ENCODE results near the gene RRAD.

The RRAD gene

DNA sequence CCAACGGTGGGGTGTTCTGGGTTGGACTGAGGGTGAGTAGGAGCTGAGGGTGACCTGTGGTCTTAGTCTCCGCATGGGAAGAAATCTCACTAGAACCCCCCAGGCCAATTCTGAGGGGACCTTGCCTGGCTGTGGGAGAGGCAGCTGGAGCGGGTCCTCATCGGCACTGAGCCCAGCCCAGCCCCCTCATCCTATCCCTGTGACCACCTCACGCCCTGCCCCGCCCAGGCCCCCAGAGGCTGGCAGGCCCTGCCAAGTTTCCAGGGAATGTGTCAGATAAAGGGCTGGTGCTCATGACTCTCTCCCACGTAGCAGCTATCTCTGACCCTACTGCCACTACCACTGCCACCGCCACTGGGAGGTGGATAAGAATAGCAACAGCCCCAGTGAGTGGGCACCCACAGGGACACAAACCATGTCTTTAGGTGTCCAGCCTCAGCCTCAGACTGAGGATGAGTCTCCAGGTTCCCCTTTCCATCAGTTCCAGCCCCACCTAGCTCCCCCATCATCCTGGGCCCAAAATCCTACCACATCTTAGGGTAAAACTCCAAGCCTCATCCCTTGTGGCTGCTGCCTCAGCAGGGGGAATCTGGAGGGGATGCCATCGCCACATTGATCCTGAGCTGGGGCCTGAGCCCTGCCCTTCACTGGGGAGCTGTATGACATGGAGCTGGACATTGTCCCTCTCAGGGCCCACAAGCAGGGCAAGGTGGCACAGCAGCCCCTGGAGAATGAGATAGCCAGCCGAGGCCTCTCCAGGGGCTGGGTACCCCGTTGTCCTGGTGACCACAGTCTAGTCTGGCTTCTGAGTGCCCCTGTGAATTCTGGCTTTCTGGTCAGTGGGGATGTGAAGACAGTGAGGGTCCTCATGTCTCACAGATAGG lies 21.5 kb downstream of the RRAD start:
- H3K4me3 ChIP-seq (ENCODE audit: low read depth, low read length) = no peak overlapping the region
- TF ChIP-seq, protein P1, sequence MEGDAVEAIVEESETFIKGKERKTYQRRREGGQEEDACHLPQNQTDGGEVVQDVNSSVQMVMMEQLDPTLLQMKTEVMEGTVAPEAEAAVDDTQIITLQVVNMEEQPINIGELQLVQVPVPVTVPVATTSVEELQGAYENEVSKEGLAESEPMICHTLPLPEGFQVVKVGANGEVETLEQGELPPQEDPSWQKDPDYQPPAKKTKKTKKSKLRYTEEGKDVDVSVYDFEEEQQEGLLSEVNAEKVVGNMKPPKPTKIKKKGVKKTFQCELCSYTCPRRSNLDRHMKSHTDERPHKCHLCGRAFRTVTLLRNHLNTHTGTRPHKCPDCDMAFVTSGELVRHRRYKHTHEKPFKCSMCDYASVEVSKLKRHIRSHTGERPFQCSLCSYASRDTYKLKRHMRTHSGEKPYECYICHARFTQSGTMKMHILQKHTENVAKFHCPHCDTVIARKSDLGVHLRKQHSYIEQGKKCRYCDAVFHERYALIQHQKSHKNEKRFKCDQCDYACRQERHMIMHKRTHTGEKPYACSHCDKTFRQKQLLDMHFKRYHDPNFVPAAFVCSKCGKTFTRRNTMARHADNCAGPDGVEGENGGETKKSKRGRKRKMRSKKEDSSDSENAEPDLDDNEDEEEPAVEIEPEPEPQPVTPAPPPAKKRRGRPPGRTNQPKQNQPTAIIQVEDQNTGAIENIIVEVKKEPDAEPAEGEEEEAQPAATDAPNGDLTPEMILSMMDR (IDR thresholded peaks at IDR 0.05; ENCODE audit: control insufficient read depth, extremely low read depth, insufficient read depth) = no peak
- no peak for DNase-seq (ENCODE audit: low read depth)

DNA sequence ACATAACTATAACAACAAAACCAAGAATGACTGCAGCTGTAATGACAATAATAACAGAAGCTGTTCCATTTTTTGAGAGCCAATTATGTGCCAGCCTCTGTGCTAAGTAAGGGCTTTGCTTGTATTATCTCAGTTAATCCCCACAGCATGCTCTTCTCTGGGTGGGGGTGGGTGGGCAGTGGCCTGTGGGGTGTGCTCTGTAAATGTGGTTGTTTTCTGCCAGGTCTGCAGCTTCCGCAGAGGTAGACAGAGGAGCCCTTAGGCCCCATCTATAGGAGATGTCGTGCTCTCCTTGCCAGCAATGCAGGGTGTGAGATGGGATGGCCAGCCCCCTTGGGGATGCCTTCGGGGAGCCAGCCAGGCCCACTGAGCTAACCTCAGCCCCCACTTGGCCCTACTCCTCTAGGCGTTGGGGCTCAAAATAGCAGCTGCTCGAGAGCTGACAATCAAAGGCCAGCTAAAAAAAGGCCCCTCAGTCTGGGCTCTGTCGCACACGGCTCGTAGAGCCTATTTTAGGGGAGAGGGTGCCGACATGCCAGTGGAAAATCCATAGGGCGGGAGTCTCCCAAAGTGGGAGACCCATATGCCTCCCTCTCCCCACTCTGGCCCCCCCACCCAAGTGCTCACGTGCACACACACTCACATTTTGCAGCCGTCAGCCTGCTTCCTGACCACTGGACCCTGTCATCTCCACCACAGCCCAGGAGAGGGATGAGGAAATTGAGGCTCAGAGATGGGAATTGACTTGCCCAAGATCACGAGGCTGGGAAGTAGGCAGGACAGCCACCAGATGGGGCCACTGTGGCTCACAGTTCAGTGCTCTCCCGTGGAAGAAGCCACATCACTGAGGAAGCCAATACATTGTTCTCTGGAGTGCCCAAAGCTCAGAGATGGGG lies 22.4 kb downstream of the RRAD start:
- no peak for DNase-seq (ENCODE audit: low read depth)
- no peak overlapping the region for H3K4me3 ChIP-seq (ENCODE audit: low read depth, low read length)
- TF ChIP-seq, protein P1 (IDR thresholded peaks at IDR 0.05; ENCODE audit: control insufficient read depth, extremely low read depth, insufficient read depth) = no peak

DNA sequence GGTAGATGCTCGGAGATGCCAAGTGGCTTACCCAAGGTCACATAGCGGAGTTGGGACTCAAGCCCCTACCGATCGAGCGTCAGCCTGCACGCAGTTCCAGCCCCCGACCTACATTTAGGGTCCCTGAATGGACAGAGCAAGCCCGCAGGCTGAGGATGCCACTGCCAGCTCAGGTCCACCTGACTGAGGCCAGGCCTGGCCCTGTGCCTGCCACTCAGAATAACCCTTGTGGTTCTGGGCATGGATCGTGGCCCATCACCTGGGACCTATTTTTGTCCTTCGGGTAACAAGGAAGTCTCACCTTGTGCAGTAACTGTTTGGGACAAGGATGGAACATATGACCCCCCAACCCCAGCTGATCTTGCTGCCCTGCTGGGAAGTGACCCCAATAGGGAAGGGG lies 23.7 kb downstream of the RRAD start:
- H3K4me3 ChIP-seq (ENCODE audit: low read depth, low read length) = no peak overlapping the region
- TF ChIP-seq, protein P1 (IDR thresholded peaks at IDR 0.05; ENCODE audit: control insufficient read depth, extremely low read depth, insufficient read depth) = no peak
- no peak for DNase-seq (ENCODE audit: low read depth)

GRCh38 chr16:66900721-66901441 lies 24.5 kb downstream of the RRAD start:
- TF ChIP-seq, protein P1 (IDR thresholded peaks at IDR 0.05; ENCODE audit: control insufficient read depth, extremely low read depth, insufficient read depth) = no peak
- no peak overlapping the region for H3K4me3 ChIP-seq (ENCODE audit: low read depth, low read length)
- DNase-seq (ENCODE audit: low read depth) = no peak

DNA sequence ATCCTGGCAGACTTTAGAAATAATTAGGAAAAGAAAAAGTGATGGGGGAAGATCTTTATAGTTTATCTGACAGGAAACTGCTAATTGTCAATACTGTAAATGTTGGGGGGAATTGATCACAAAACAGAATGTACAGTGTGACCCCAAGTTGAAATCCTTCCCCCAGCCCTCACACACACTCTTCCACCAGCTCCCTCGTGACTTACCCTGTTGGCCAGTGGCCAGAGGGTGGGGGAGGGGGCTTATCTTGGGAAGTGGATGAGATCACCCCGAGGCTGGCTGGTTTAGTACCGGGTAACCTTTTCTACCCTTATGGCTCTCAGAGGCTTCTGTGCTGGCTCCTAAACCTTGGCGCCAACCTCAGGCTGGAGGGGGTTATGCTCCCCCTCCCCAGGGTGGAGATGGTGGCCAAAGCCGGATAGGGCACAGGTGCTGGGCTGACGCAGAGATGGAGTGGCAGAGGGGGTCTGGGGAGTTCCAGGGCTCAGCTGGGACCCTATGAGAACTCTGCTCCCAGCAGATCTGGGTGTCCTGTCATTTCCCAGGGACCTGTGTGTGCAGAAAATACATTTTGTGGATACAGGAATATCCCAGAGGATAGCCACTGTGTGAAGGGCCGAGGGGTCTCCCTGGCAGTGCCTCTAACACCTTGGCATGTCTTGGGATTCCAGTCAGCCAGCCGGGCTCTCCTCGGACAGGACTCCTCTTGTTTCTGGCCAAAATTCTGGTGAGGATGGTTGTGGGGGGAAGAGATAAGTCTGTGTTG lies 25.2 kb downstream of the RRAD start:
- TF ChIP-seq, protein P1 (IDR thresholded peaks at IDR 0.05; ENCODE audit: control insufficient read depth, extremely low read depth, insufficient read depth) = no peak
- DNase-seq (ENCODE audit: low read depth) = no peak
- no peak overlapping the region for H3K4me3 ChIP-seq (ENCODE audit: low read depth, low read length)
